Sciatic nerve (tissue), 2 donors: ENCODE results near the gene CLRN2. TPM values are rescaled to one million over a fixed set of nuclear protein-coding genes. Genes with fewer than 3 reads are reported as not detected.
"Not testable (repeated sequence)": the region's sequence is repeated elsewhere in the genome, so short reads cannot be mapped to it uniquely, and the experiment has no call there.

Experiments
- ATAC-seq: fragments of 200-7000 bp; cut with Tn5 transposase; one replicate; pipeline ENCODE4 v1.9.1; 2020; ENCODE audit warnings: mild to moderate bottlenecking, moderate library complexity
- DNase-seq: peaks from one replicate; pipeline ENCODE4 v3.0.0-alpha.2; 2020; ENCODE audit warnings: low spot score
- intact Hi-C: fragments of 100-400 bp; cut with DNase I; formaldehyde crosslinking; loops from one replicate; pipeline ENCODE4 v1.14.2; 2022
- total RNA-seq: library from RNA; stranded (reverse); fragmentation: NEBNext Ultra II Directional; extraction: Animal tissue kit (Norgen Biotek cat#: 25700); gene quantifications from one replicate; pipeline ENCODE4 v1.2.1, GENCODE V29; 2021
- donor health status: DM: no; HTN: no; CAD: no.
- donor health status: DM: no; HTN: no; CAD: no.

Gene CLRN2
- total RNA-seq, 1 donor from 2014 or later = not detected

- no peak for ATAC-seq
- intact Hi-C loops = no loop called here
- no peak for DNase-seq
Measured at GRCh38 chr4:17565846-17566245, 50.9 kb downstream of the CLRN2 start.

- no peak for ATAC-seq
- no peak for DNase-seq
- intact Hi-C loops = no loop called here
Measured at GRCh38 chr4:17567271-17567670, 52.3 kb downstream of the CLRN2 start.

GRCh38 chr4:17574206-17574605, 59.2 kb downstream of the CLRN2 start:
- ATAC-seq = no peak

GRCh38 chr4:17575177-17575576, 60.2 kb downstream of the CLRN2 start:
- intact Hi-C loops, DNase-seq, ATAC-seq: not testable (repeated sequence)

More at GRCh38 chr4:17574206-17574605, 59.2 kb downstream of the CLRN2 start:
- intact Hi-C loops = no loop called here
- no peak for DNase-seq

Other genes with a start within 250 kb of the CLRN2 start
- 33.2 TPM for gene QDPR, start 3.1 kb upstream of the CLRN2 start, total RNA-seq
- 77.7 TPM for gene LAP3, start 62.0 kb downstream of the CLRN2 start, total RNA-seq
- gene MED28, start 99.5 kb downstream of the CLRN2 start, total RNA-seq = 48.4 TPM